Fibroblast of gingiva (primary cell): ENCODE measurements around the gene RMND5A.

ENCODE experiments used
- DNase-seq: peaks from one replicate; pipeline ENCODE4 v3.0.0-alpha.2; 2011; ENCODE audit warnings: low read depth

Gene RMND5A

GRCh38 chr2:86765310-86765695 is 45.2 kb downstream of the RMND5A start:
- DNase-seq, result no peak

- no peak for DNase-seq
These were observed 48.3 kb downstream of the RMND5A start for GRCh38 chr2:86768189-86768949.

GRCh38 chr2:86769838-86770237 is 49.7 kb downstream of the RMND5A start:
- no peak for DNase-seq

- no peak for DNase-seq
These were observed 50.8 kb downstream of the RMND5A start for GRCh38 chr2:86770816-86771301.

- no peak for DNase-seq
These were observed 52.5 kb downstream of the RMND5A start for GRCh38 chr2:86772611-86773010.

GRCh38 chr2:86774862-86775261 is 54.8 kb downstream of the RMND5A start:
- no peak for DNase-seq

- DNase-seq, result no peak
These were observed 55.2 kb downstream of the RMND5A start for GRCh38 chr2:86775338-86775737.

GRCh38 chr2:86776532-86776931 is 56.4 kb downstream of the RMND5A start:
- DNase-seq, result no peak

- no peak for DNase-seq
These were observed 58.9 kb downstream of the RMND5A start for GRCh38 chr2:86778957-86779356.

GRCh38 chr2:86779971-86780370 is 59.9 kb downstream of the RMND5A start:
- no peak for DNase-seq

- DNase-seq, result no peak
These were observed 61.3 kb downstream of the RMND5A start for GRCh38 chr2:86781363-86781762.

- DNase-seq, result no peak
These were observed 62.7 kb downstream of the RMND5A start for GRCh38 chr2:86782748-86783147.

GRCh38 chr2:86783615-86784339 is 63.7 kb downstream of the RMND5A start:
- DNase-seq, result no peak

GRCh38 chr2:86785456-86785855 is 65.4 kb downstream of the RMND5A start:
- no peak for DNase-seq

GRCh38 chr2:86786001-86786536 is 66.0 kb downstream of the RMND5A start:
- no peak for DNase-seq

- DNase-seq, result no peak
These were observed 67.6 kb downstream of the RMND5A start for GRCh38 chr2:86787736-86788135.

- no peak for DNase-seq
These were observed 68.1 kb downstream of the RMND5A start for GRCh38 chr2:86788165-86788564.

GRCh38 chr2:86788881-86789686 is 69.0 kb downstream of the RMND5A start:
- no peak for DNase-seq

- no peak for DNase-seq
These were observed 69.6 kb downstream of the RMND5A start for GRCh38 chr2:86789687-86790133.

- DNase-seq, result no peak
These were observed 70.1 kb downstream of the RMND5A start for GRCh38 chr2:86790134-86790675.

- no peak for DNase-seq
These were observed 70.8 kb downstream of the RMND5A start, which contains the start of gene CD8A for GRCh38 chr2:86790676-86791572. Gene CD8A, minus strand, starts transcription at chr2:86790913. Its CDS starts 88 bp downstream, at chr2:86790825.
